Keratinocyte (primary cell): Measurements from ENCODE around the gene RHBDF1. TPM values are rescaled to one million over a fixed set of nuclear protein-coding genes. Genes with fewer than 3 reads are reported as not detected.

Source experiments
- DNase-seq: peaks from one replicate; pipeline ENCODE4 v3.0.0-alpha.2; 2011; ENCODE audit warnings: low read depth, missing footprints, low spot score
- FAIRE-seq: peaks from 2 replicates; lab custom pipeline; 2011; peaks lifted over from hg19 to GRCh38; lab: Jason Lieb, UNC
- H2AFZ ChIP-seq: 2 replicates; pipeline ENCODE4 v1.6.0; 2012; ENCODE audit warnings: low read length, control low read depth, inconsistent platforms; ENCODE audit not compliant: control insufficient read depth
- H3K27ac ChIP-seq: 2 replicates; pipeline ENCODE4 v1.5.1; 2011; ENCODE audit warnings: low read length; ENCODE audit not compliant: control insufficient read depth, insufficient read depth
- H3K27me3 ChIP-seq: 3 replicates; pipeline ENCODE4 v1.6.0; 2011; ENCODE audit warnings: low read length; ENCODE audit not compliant: control insufficient read depth, insufficient read depth; ENCODE audit errors: extremely low read depth
- H3K36me3 ChIP-seq, 2 experiments: 2 replicates in 1 of 2; 3 replicates in 1 of 2; pipeline ENCODE4 v1.5.1; 2011; ENCODE audit warnings: low read length in 2 of 2, mild to moderate bottlenecking in 1 of 2; ENCODE audit not compliant: control insufficient read depth in 2 of 2, insufficient read depth in 2 of 2; ENCODE audit errors: extremely low read depth in 1 of 2
- H3K4me1 ChIP-seq: 3 replicates; pipeline ENCODE4 v1.5.1; 2011; ENCODE audit warnings: low read length; ENCODE audit not compliant: control insufficient read depth, insufficient read depth; ENCODE audit errors: extremely low read depth
- H3K4me2 ChIP-seq: 3 replicates; pipeline ENCODE4 v1.6.0; 2011; ENCODE audit warnings: low read depth, low read length; ENCODE audit not compliant: control insufficient read depth, insufficient read depth; ENCODE audit errors: extremely low read depth
- H3K4me3 ChIP-seq, 3 experiments: fragments of 200-600 bp in 1 of 3; sonication (generic) in 1 of 3; 2 replicates in 2 of 3; 3 replicates in 1 of 3; pipeline ENCODE4 v1.5.1; 2011 to 2016; ENCODE audit warnings: low read length in 3 of 3, mild to moderate bottlenecking in 3 of 3, control low read depth in 2 of 3, inconsistent platforms in 1 of 3, low read depth in 1 of 3, mixed read lengths in 1 of 3, mixed run types in 1 of 3, moderate library complexity in 1 of 3; ENCODE audit not compliant: control insufficient read depth in 2 of 3, insufficient read depth in 2 of 3; ENCODE audit errors: extremely low read depth in 1 of 3
- H3K79me2 ChIP-seq: 2 replicates; pipeline ENCODE4 v1.6.0; 2012; ENCODE audit warnings: low read length; ENCODE audit not compliant: control insufficient read depth, insufficient read depth
- H3K9ac ChIP-seq: 3 replicates; pipeline ENCODE4 v1.6.0; 2011; ENCODE audit warnings: low read length; ENCODE audit not compliant: control insufficient read depth, insufficient read depth; ENCODE audit errors: extremely low read depth
- H3K9me1 ChIP-seq: 3 replicates; pipeline ENCODE4 v1.6.0; 2011; ENCODE audit warnings: low read length; ENCODE audit not compliant: control insufficient read depth, insufficient read depth; ENCODE audit errors: extremely low read depth
- H3K9me3 ChIP-seq: 2 replicates; pipeline ENCODE4 v1.5.1; 2012; ENCODE audit warnings: low read depth, low read length; ENCODE audit not compliant: control insufficient read depth
- H4K20me1 ChIP-seq: 3 replicates; pipeline ENCODE4 v1.6.0; 2011; ENCODE audit warnings: low read length; ENCODE audit not compliant: control insufficient read depth, insufficient read depth; ENCODE audit errors: extremely low read depth
- EZH2 ChIP-seq: IDR thresholded peaks from one replicate; pipeline ENCODE4 v1.6.1; 2012; ENCODE audit warnings: inconsistent platforms, mild to moderate bottlenecking, low read length, moderate library complexity
- dilution Hi-C: fragments of 300-500 bp; cut with MboI; formaldehyde crosslinking; loops from one replicate; pipeline ENCODE4 v1.7.0; 2020; ENCODE audit warnings: low sequenced_read_pairs; ENCODE audit not compliant: extremely low pct_ligation_motif_present
- polyA plus RNA-seq, 5 experiments: library from polyadenylated mRNA; depleted of rRNA in 3 of 5; stranded (reverse) in 3 of 5; stranded (forward) in 1 of 5; unstranded in 1 of 5; fragments of >200 nt; gene quantifications; 1 replicate in 1 of 5; 2 replicates in 3 of 5; 3 replicates in 1 of 5; pipeline versions ENCODE4 v1.2.1 to v1.2.3, GENCODE V29; 2011 to 2012; ENCODE audit warnings: missing spikeins in 2 of 5, low read depth in 1 of 5, low replicate concordance in 1 of 5
- TF ChIP-seq, protein P1 (sequence below), 3 experiments: IDR thresholded peaks in 1 of 3; conservative IDR thresholded peaks in 1 of 3; optimal IDR thresholded peaks in 1 of 3; 2 replicates in 2 of 3; 3 replicates in 1 of 3; pipeline versions ENCODE3 to v1.5.1; 2011; ENCODE audit warnings: low read length in 3 of 3, mild to moderate bottlenecking in 3 of 3, moderate library complexity in 2 of 3, control low read depth in 1 of 3, inconsistent platforms in 1 of 3; ENCODE audit not compliant: insufficient read depth in 2 of 3; ENCODE audit errors: extremely low read depth in 1 of 3

The RHBDF1 gene
- polyA plus RNA-seq, 1 donor (not counting 4 experiments of a cell fraction or from before 2014, with no cell fraction given), result 20.4 TPM

DNA sequence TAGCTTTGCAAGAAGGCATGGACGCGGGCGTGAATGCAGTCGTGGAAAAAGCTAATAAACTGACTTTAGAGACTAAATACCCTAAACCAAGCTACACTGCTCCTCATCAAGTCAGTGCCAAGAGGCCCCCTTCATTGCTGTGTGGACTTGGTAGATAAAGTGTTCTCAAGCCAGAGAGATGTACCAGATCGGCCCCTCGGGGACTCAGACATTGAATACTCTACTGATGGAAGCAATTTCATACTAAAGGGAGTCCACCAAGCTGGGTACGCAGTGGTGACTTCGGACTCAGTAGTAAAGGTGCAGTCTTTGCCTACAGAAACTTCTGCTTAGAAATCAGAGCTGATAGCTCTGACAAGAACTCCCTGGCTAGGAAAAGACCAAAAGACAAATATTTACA is 27.8 kb downstream of the RHBDF1 start:
- Histone ChIP-seq H4K20me1 (peaks cover 2% of the 10 kb centered on the region), H3K9me3 (no peaks in the 10 kb centered on the region), H3K27ac (no peak overlapping the region), H3K9ac (no peak overlapping the region), H3K4me3 (no peak overlapping the region), H3K9me1 (no peaks in the 10 kb centered on the region), H3K79me2 (peaks cover 5% of the 10 kb centered on the region), H2AFZ (no peak overlapping the region), H3K27me3 (no peaks in the 10 kb centered on the region), H3K4me2 (no peak overlapping the region), H3K4me1 (no peaks in the 10 kb centered on the region), H3K36me3 (peaks cover 12 to 33% of the 10 kb centered on the region in 2 experiments)
- TF ChIP-seq, protein P1, sequence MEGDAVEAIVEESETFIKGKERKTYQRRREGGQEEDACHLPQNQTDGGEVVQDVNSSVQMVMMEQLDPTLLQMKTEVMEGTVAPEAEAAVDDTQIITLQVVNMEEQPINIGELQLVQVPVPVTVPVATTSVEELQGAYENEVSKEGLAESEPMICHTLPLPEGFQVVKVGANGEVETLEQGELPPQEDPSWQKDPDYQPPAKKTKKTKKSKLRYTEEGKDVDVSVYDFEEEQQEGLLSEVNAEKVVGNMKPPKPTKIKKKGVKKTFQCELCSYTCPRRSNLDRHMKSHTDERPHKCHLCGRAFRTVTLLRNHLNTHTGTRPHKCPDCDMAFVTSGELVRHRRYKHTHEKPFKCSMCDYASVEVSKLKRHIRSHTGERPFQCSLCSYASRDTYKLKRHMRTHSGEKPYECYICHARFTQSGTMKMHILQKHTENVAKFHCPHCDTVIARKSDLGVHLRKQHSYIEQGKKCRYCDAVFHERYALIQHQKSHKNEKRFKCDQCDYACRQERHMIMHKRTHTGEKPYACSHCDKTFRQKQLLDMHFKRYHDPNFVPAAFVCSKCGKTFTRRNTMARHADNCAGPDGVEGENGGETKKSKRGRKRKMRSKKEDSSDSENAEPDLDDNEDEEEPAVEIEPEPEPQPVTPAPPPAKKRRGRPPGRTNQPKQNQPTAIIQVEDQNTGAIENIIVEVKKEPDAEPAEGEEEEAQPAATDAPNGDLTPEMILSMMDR (optimal IDR thresholded peaks at IDR 0.05 in 1 of 3, IDR thresholded peaks at IDR 0.05 in 1 of 3, conservative IDR thresholded peaks at IDR 0.05 in 1 of 3; ENCODE audit: extremely low read depth in 1 of 3, insufficient read depth in 2 of 3, low read length in 3 of 3), result no peak
- TF ChIP-seq EZH2, result no peak
- dilution Hi-C loops, result no loop called here
- DNase-seq (no peak), FAIRE-seq (no peak)

DNA sequence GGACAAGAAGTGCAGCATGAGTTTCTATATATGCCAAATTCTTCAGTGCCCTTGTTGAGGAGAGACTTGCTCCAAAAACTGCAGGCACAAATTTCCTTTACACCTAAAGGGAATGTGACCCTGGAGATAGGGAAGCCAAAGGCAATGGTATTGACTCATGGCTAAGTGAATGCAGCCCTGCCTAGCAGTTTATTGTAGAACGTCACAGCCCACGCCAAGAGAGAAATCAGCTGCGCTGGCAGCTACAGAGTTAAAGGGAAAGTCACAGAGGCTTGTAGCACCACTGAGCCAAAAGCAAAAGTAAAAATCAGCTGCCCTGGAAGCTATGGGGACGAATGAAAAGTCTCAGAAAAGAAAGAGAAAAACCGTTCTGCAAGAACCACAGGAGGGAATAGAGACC is 29.1 kb downstream of the RHBDF1 start:
- Histone ChIP-seq H3K4me2 (no peak overlapping the region), H3K27me3 (no peaks in the 10 kb centered on the region), H3K79me2 (peaks cover 5% of the 10 kb centered on the region), H2AFZ (no peak overlapping the region), H3K9me3 (no peaks in the 10 kb centered on the region), H3K36me3 (peaks cover 14 to 28% of the 10 kb centered on the region in 2 experiments), H3K27ac (no peak overlapping the region), H4K20me1 (peaks cover 2% of the 10 kb centered on the region), H3K4me3 (no peak overlapping the region), H3K9ac (no peak overlapping the region), H3K9me1 (no peaks in the 10 kb centered on the region), H3K4me1 (peaks cover 3% of the 10 kb centered on the region)
- dilution Hi-C loops, result no loop called here
- FAIRE-seq (no peak), DNase-seq (no peak)
- TF ChIP-seq, protein P1 (optimal IDR thresholded peaks at IDR 0.05 in 1 of 3, IDR thresholded peaks at IDR 0.05 in 1 of 3, conservative IDR thresholded peaks at IDR 0.05 in 1 of 3; ENCODE audit: extremely low read depth in 1 of 3, insufficient read depth in 2 of 3, low read length in 3 of 3), result no peak
- no peak for TF ChIP-seq EZH2
